Measurements from ENCODE around the gene SGIP1.
"Not testable (repeated sequence)": the region's sequence is repeated elsewhere in the genome, so short reads cannot be mapped to it uniquely, and the experiment has no call there.

SGIP1 gene

GRCh38 chr1:66556161-66556611, 22.2 kb downstream of the SGIP1 start:
- no peak for DNase-seq

- no peak for DNase-seq
Observed at GRCh38 chr1:66557157-66557556, 23.2 kb downstream of the SGIP1 start.

GRCh38 chr1:66559517-66559916, 25.6 kb downstream of the SGIP1 start:
- no peak for DNase-seq

- no peak for DNase-seq
Observed at GRCh38 chr1:66562561-66562960, 28.6 kb downstream of the SGIP1 start.

- no peak for DNase-seq
Observed at GRCh38 chr1:66563094-66563800, 29.3 kb downstream of the SGIP1 start.

- no peak for DNase-seq
Observed at GRCh38 chr1:66563941-66564630, 30.1 kb downstream of the SGIP1 start.

GRCh38 chr1:66570196-66570595, 36.2 kb downstream of the SGIP1 start:
- no peak for DNase-seq

- no peak for DNase-seq
Observed at GRCh38 chr1:66571789-66572188, 37.8 kb downstream of the SGIP1 start.

- DNase-seq = no peak
Observed at GRCh38 chr1:66575739-66576138, 41.8 kb downstream of the SGIP1 start.

GRCh38 chr1:66576645-66577044, 42.7 kb downstream of the SGIP1 start:
- DNase-seq = peak; percentile 84

GRCh38 chr1:66578841-66579240, 44.9 kb downstream of the SGIP1 start:
- DNase-seq = no peak

- DNase-seq = no peak
Observed at GRCh38 chr1:66580081-66580480, 46.1 kb downstream of the SGIP1 start.

- DNase-seq = no peak
Observed at GRCh38 chr1:66583021-66583420, 49.1 kb downstream of the SGIP1 start.

GRCh38 chr1:66585002-66585401, 51.0 kb downstream of the SGIP1 start:
- no peak for DNase-seq

- no peak for DNase-seq
Observed at GRCh38 chr1:66589326-66589725, 55.4 kb downstream of the SGIP1 start.

GRCh38 chr1:66592106-66592507, 58.2 kb downstream of the SGIP1 start:
- not testable (repeated sequence) for DNase-seq

GRCh38 chr1:66596191-66596590, 62.2 kb downstream of the SGIP1 start:
- DNase-seq = no peak

- no peak for DNase-seq
Observed at GRCh38 chr1:66597500-66597899, 63.5 kb downstream of the SGIP1 start.

- DNase-seq = no peak
Observed at GRCh38 chr1:66598670-66599069, 64.7 kb downstream of the SGIP1 start.

GRCh38 chr1:66599346-66599745, 65.4 kb downstream of the SGIP1 start:
- DNase-seq = no peak

GRCh38 chr1:66599899-66600737, 66.2 kb downstream of the SGIP1 start:
- DNase-seq = no peak

- DNase-seq = no peak
Observed at GRCh38 chr1:66605419-66605997, 71.6 kb downstream of the SGIP1 start.

GRCh38 chr1:66606362-66607065, 72.6 kb downstream of the SGIP1 start:
- no peak for DNase-seq

All from NCI-H524 treated with DMSO at 0.1 percent for 48 hours (cell line).